Measurements from ENCODE around the gene C1QC.

C1QC gene

DNA sequence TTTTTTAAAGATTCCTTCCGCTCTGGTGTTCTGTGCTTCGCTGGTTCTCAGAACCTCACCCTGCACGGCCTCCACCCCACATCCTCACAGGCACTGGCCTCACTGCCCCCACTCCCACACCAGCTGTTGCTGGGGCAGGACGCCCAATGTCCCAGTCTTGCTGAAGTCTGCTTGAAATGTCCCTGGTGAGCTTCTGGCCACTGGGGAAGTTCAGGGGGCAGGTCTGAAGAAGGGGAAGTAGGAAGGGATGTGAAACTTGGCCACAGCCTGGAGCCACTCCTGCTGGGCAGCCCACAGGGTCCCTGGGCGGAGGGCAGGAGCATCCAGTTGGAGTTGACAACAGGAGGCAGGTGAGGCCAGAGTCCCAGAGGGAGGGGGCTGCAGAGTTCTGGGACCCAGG is 7.1 kb upstream of the C1QC start, which contains the start of gene C1QA:
C1QA (plus strand) TSS at position 276 of the 400 bp plus-strand sequence. CDS start 989 bp downstream, outside the sequence.
- TF ChIP-seq, protein P1, sequence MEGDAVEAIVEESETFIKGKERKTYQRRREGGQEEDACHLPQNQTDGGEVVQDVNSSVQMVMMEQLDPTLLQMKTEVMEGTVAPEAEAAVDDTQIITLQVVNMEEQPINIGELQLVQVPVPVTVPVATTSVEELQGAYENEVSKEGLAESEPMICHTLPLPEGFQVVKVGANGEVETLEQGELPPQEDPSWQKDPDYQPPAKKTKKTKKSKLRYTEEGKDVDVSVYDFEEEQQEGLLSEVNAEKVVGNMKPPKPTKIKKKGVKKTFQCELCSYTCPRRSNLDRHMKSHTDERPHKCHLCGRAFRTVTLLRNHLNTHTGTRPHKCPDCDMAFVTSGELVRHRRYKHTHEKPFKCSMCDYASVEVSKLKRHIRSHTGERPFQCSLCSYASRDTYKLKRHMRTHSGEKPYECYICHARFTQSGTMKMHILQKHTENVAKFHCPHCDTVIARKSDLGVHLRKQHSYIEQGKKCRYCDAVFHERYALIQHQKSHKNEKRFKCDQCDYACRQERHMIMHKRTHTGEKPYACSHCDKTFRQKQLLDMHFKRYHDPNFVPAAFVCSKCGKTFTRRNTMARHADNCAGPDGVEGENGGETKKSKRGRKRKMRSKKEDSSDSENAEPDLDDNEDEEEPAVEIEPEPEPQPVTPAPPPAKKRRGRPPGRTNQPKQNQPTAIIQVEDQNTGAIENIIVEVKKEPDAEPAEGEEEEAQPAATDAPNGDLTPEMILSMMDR (IDR thresholded peaks at IDR 0.05; ENCODE audit: low read length, missing control alignments), result no peak
- no peak within 1 kb of the TSS for H3K4me3 ChIP-seq (replicated peaks; ENCODE audit: low read depth, low read length)
- no peak for DNase-seq (ENCODE audit: low read depth)

DNA sequence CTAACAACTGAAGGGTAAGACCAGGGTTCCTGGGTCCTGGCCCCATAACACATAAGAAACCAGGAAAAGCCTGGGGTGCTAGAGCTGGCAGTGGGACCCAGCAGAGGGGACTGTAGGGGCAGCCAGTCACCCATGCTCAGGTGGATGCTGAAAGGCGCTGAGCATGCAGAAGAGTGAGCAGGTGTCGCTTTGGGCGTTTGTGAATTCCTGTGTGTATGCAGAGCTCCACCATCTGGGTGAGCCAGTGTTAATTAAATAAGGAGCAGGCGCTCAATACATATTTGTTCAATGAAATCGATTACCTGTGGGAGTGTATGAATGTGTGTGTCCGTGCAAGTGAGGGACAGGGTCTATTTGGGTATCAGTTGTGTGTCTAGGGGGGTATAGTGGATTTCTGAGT is 6.5 kb upstream of the C1QC start:
- TF ChIP-seq, protein P1 (IDR thresholded peaks at IDR 0.05; ENCODE audit: low read length, missing control alignments), result no peak

DNA sequence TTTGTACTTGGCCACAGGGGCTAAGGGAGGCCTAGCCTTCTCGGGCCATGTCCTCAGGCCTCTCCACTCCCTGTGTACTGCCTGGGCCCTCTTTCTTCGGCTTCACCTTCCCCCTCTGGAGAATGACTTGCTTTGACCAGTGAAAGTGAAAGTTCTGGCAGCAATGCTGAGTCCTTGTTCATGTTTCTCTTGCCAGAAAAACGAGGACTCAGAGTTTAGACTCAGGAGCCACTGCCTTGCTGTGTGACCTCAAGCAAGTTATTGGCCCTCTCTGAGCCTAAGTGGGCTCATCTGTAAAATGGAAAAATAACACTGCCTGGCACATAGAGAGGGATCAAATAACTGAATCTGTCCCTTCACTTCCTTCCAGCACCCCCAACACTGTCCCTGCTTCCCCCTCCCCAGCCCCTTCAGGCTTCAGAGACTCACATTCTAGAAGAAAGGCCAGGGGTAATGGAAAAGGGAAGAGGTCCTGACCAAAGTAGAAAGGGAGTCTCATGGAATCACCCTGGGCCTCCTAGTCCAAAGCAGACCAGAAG is 5.5 kb upstream of the C1QC start:
- no peak for DNase-seq (ENCODE audit: low read depth)
- TF ChIP-seq, protein P1 (IDR thresholded peaks at IDR 0.05; ENCODE audit: low read length, missing control alignments), result no peak

More for the DNA sequence above, 6.5 kb upstream of the C1QC start:
- DNase-seq (ENCODE audit: low read depth), result no peak
- H3K4me3 ChIP-seq (replicated peaks; ENCODE audit: low read depth, low read length), result no peak overlapping the region

DNA sequence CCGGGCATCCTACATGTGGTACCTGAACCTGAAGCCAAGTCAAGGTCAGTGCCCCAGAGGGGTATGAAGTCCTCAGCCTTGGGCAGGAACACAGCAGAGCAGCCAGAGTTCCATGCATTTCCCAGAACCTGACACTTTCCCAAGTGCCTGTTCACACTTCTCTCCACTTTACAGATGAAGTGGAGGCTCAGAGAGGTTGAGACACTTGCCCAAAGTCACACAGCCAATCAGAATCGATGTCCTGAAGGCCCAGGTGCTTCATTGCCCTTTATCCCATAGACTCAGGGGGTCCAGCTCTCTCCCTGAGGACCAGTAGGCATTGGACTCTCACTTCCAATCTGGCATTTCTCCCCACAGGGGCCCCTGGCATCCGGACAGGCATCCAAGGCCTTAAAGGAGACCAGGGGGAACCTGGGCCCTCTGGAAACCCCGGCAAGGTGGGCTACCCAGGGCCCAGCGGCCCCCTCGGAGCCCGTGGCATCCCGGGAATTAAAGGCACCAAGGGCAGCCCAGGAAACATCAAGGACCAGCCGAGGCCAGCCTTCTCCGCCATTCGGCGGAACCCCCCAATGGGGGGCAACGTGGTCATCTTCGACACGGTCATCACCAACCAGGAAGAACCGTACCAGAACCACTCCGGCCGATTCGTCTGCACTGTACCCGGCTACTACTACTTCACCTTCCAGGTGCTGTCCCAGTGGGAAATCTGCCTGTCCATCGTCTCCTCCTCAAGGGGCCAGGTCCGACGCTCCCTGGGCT is 4.8 kb upstream of the C1QC start:
- DNase-seq (ENCODE audit: low read depth), result no peak
- TF ChIP-seq, protein P1 (IDR thresholded peaks at IDR 0.05; ENCODE audit: low read length, missing control alignments), result no peak
- H3K4me3 ChIP-seq (replicated peaks; ENCODE audit: low read depth, low read length), result no peak overlapping the region

More for the DNA sequence above, 5.5 kb upstream of the C1QC start:
- no peak overlapping the region for H3K4me3 ChIP-seq (replicated peaks; ENCODE audit: low read depth, low read length)

DNA sequence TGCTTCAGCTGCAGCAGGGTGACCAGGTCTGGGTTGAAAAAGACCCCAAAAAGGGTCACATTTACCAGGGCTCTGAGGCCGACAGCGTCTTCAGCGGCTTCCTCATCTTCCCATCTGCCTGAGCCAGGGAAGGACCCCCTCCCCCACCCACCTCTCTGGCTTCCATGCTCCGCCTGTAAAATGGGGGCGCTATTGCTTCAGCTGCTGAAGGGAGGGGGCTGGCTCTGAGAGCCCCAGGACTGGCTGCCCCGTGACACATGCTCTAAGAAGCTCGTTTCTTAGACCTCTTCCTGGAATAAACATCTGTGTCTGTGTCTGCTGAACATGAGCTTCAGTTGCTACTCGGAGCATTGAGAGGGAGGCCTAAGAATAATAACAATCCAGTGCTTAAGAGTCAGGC is 4.1 kb upstream of the C1QC start:
- H3K4me3 ChIP-seq (replicated peaks; ENCODE audit: low read depth, low read length), result no peak overlapping the region
- TF ChIP-seq, protein P1 (IDR thresholded peaks at IDR 0.05; ENCODE audit: low read length, missing control alignments), result no peak
- DNase-seq (ENCODE audit: low read depth), result peak; percentile 15

DNA sequence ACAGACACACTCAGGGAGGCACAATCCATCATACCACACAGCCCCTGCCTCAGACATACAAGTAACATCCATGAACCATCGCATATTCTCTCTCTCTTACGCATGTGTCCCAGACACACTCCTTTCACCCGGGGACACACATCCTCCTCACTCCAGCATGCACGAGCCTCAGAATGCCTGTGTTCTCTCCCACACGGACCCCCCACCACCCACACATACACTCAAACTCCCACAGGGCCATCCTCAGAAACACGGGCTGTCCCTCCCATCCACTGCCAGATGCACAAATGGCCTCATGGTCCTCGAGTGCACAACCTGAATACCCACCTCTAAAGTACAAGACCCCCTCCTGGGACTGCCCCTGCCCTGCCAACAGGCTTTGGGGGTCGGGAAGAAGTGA is 2.2 kb upstream of the C1QC start:
- TF ChIP-seq, protein P1 (IDR thresholded peaks at IDR 0.05; ENCODE audit: low read length, missing control alignments), result no peak
- H3K4me3 ChIP-seq (replicated peaks; ENCODE audit: low read depth, low read length), result no peak overlapping the region

More for the DNA sequence above, 2.2 kb upstream of the C1QC start:
- DNase-seq (ENCODE audit: low read depth), result no peak

Measured in fibroblast of pulmonary artery (primary cell).